ENCODE results near the gene SERPINI1.
"Not testable (repeated sequence)": the region's sequence is repeated elsewhere in the genome, so short reads cannot be mapped to it uniquely, and the experiment has no call there.

The SERPINI1 gene

GRCh38 chr3:167787440-167787839 lies 51.9 kb downstream of the SERPINI1 start:
- no peak for DNase-seq (ENCODE audit: low spot score)

- no peak for DNase-seq (ENCODE audit: low spot score)
Measured at GRCh38 chr3:167798443-167798842, 62.9 kb downstream of the SERPINI1 start.

GRCh38 chr3:167808910-167809309 lies 73.4 kb downstream of the SERPINI1 start:
- DNase-seq (ENCODE audit: low spot score), result no peak

GRCh38 chr3:167810236-167810635 lies 74.7 kb downstream of the SERPINI1 start:
- DNase-seq (ENCODE audit: low spot score), result no peak

GRCh38 chr3:167811031-167811430 lies 75.5 kb downstream of the SERPINI1 start:
- no peak for DNase-seq (ENCODE audit: low spot score)

GRCh38 chr3:167813169-167814123 lies 77.9 kb downstream of the SERPINI1 start:
- no peak for DNase-seq (ENCODE audit: low spot score)

GRCh38 chr3:167814441-167814951 lies 79.0 kb downstream of the SERPINI1 start:
- DNase-seq (ENCODE audit: low spot score), result no peak

GRCh38 chr3:167816953-167817352 lies 81.4 kb downstream of the SERPINI1 start:
- DNase-seq (ENCODE audit: low spot score), result no peak

GRCh38 chr3:167820102-167820865 lies 84.8 kb downstream of the SERPINI1 start:
- no peak for DNase-seq (ENCODE audit: low spot score)

- no peak for DNase-seq (ENCODE audit: low spot score)
Measured at GRCh38 chr3:167821248-167821805, 85.8 kb downstream of the SERPINI1 start.

- DNase-seq (ENCODE audit: low spot score), result no peak
Measured at GRCh38 chr3:167823738-167824137, 88.2 kb downstream of the SERPINI1 start.

- DNase-seq (ENCODE audit: low spot score), result not testable (repeated sequence)
Measured at GRCh38 chr3:167827588-167827987, 92.1 kb downstream of the SERPINI1 start.

- no peak for DNase-seq (ENCODE audit: low spot score)
Measured at GRCh38 chr3:167829071-167829470, 93.5 kb downstream of the SERPINI1 start.

- no peak for DNase-seq (ENCODE audit: low spot score)
Measured at GRCh38 chr3:167830007-167830406, 94.5 kb downstream of the SERPINI1 start.

GRCh38 chr3:167835359-167835758 lies 99.8 kb downstream of the SERPINI1 start:
- DNase-seq (ENCODE audit: low spot score), result no peak

GRCh38 chr3:167835953-167836352 lies 100.4 kb downstream of the SERPINI1 start:
- no peak for DNase-seq (ENCODE audit: low spot score)

- no peak for DNase-seq (ENCODE audit: low spot score)
Measured at GRCh38 chr3:167837466-167837865, 101.9 kb downstream of the SERPINI1 start.

- no peak for DNase-seq (ENCODE audit: low spot score)
Measured at GRCh38 chr3:167839460-167840134, 104.1 kb downstream of the SERPINI1 start.

GRCh38 chr3:167840247-167840646 lies 104.7 kb downstream of the SERPINI1 start:
- no peak for DNase-seq (ENCODE audit: low spot score)

- no peak for DNase-seq (ENCODE audit: low spot score)
Measured at GRCh38 chr3:167843481-167843880, 108.0 kb downstream of the SERPINI1 start.

- no peak for DNase-seq (ENCODE audit: low spot score)
Measured at GRCh38 chr3:167843886-167844285, 108.4 kb downstream of the SERPINI1 start.

GRCh38 chr3:167844528-167844927 lies 109.0 kb downstream of the SERPINI1 start:
- no peak for DNase-seq (ENCODE audit: low spot score)

Data from CD4-positive, alpha-beta T cell treated with Interleukin-6 at 100 ng/mL for 8 hours (primary cell).